WTC11 (cell line): Measurements from ENCODE around the gene POLR1G. TPM values are rescaled to one million over a fixed set of nuclear protein-coding genes. Genes with fewer than 3 reads are reported as not detected.

ENCODE experiments used
- ATAC-seq: fragments of 200-7000 bp; cut with Tn5 transposase; 2 replicates; pipeline ENCODE4 v1.10.0; 2021; ENCODE audit warnings: mild to moderate bottlenecking, moderate library complexity
- CTCF ChIA-PET: fragments of 300-600 bp; sonication (Branson Sonifier 250); formaldehyde crosslinking; loops from one replicate; lab custom pipeline; 2021; ENCODE audit warnings: antibody characterized with exemption; lab: Charles Lee
- POLR2A ChIA-PET: fragments of 350-600 bp; sonication (Branson Sonifier 250); formaldehyde crosslinking; loops from one replicate; lab custom pipeline; 2021; ENCODE audit warnings: antibody characterized with exemption; lab: Charles Lee
- DNase-seq: peaks from one replicate; pipeline ENCODE4 v3.0.0; 2021; ENCODE audit warnings: low spot score
- H3K27ac Mint-ChIP-seq: 2 replicates; pipeline ENCODE4 v1.8.0; 2021; ENCODE audit warnings: mixed read lengths
- H3K27me3 Mint-ChIP-seq: 2 replicates; pipeline ENCODE4 v1.8.0; 2021; ENCODE audit warnings: low read depth, mild to moderate bottlenecking, moderate library complexity, mixed read lengths
- H3K36me3 Mint-ChIP-seq: 2 replicates; pipeline ENCODE4 v1.8.0; 2021; ENCODE audit warnings: mixed read lengths
- H3K4me1 Mint-ChIP-seq: 2 replicates; pipeline ENCODE4 v1.8.0; 2022; ENCODE audit warnings: mixed read lengths
- H3K4me3 Mint-ChIP-seq: 2 replicates; pipeline ENCODE4 v1.8.0; 2021; ENCODE audit warnings: mild to moderate bottlenecking, moderate library complexity, mixed read lengths
- H3K9me3 Mint-ChIP-seq: 2 replicates; pipeline ENCODE4 v1.8.0; 2021; ENCODE audit warnings: mixed read lengths
- AR ChIP-seq: fragments of 250-450 bp; sonication (Bioruptor Pico); IDR thresholded peaks from 2 replicates; pipeline ENCODE4 v1.9.0; 2021; ENCODE audit warnings: mild to moderate bottlenecking
- ATF6 ChIP-seq: sonication (generic); formaldehyde crosslinking; IDR thresholded peaks from 2 replicates; pipeline ENCODE4 v1.8.1; 2023; ENCODE audit warnings: mild to moderate bottlenecking, missing genetic modification reagents
- CBFB ChIP-seq: sonication (generic); formaldehyde crosslinking; IDR thresholded peaks from 2 replicates; pipeline ENCODE4 v1.8.1; 2022; ENCODE audit warnings: mild to moderate bottlenecking, low read depth, missing genetic modification reagents
- CREM ChIP-seq: sonication (generic); formaldehyde crosslinking; IDR thresholded peaks from 2 replicates; pipeline ENCODE4 v1.8.1; 2022; ENCODE audit warnings: mild to moderate bottlenecking, missing genetic modification reagents, moderate library complexity
- CTCF ChIP-seq: fragments of 200-600 bp; IDR thresholded peaks from 2 replicates; pipeline ENCODE4 v1.8.0; 2022; ENCODE audit warnings: antibody characterized with exemption
- EMX1 ChIP-seq: fragments of 250-450 bp; sonication (Bioruptor Pico); IDR thresholded peaks from 2 replicates; pipeline ENCODE4 v1.8.0; 2021; ENCODE audit warnings: mild to moderate bottlenecking
- ESRRA ChIP-seq: sonication (generic); formaldehyde crosslinking; IDR thresholded peaks from 2 replicates; pipeline ENCODE4 v1.8.1; 2022; ENCODE audit warnings: mild to moderate bottlenecking, missing genetic modification reagents, borderline replicate concordance
- ETV6 ChIP-seq: sonication (generic); formaldehyde crosslinking; IDR thresholded peaks from 2 replicates; pipeline ENCODE4 v1.8.1; 2022; ENCODE audit warnings: mild to moderate bottlenecking, missing genetic modification reagents
- FOXP1 ChIP-seq: sonication (generic); formaldehyde crosslinking; IDR thresholded peaks from 2 replicates; pipeline ENCODE4 v1.8.0; 2022; ENCODE audit warnings: missing genetic modification reagents, mild to moderate bottlenecking, moderate library complexity, borderline replicate concordance
- FOXP4 ChIP-seq: sonication (generic); formaldehyde crosslinking; IDR thresholded peaks from 2 replicates; pipeline ENCODE4 v1.8.0; 2022; ENCODE audit warnings: mild to moderate bottlenecking, missing genetic modification reagents
- GTF2I ChIP-seq: fragments of 250-450 bp; sonication (Bioruptor Pico); conservative IDR thresholded peaks from 2 replicates; pipeline ENCODE4 v1.4.0; 2021; ENCODE audit warnings: mild to moderate bottlenecking
- JAZF1 ChIP-seq: fragments of 250-450 bp; sonication (Bioruptor Pico); IDR thresholded peaks from 2 replicates; pipeline ENCODE4 v1.9.0; 2021; ENCODE audit warnings: moderate library complexity, mild to moderate bottlenecking, inconsistent platforms
- NFATC4 ChIP-seq: fragments of 250-450 bp; sonication (Bioruptor Pico); IDR thresholded peaks from 2 replicates; pipeline ENCODE4 v1.9.0; 2021; ENCODE audit warnings: mild to moderate bottlenecking
- OVOL2 ChIP-seq: fragments of 250-450 bp; sonication (Bioruptor Pico); IDR thresholded peaks from 2 replicates; pipeline ENCODE4 v1.9.0; 2021; ENCODE audit warnings: mild to moderate bottlenecking, borderline replicate concordance
- TCF7 ChIP-seq: sonication (generic); formaldehyde crosslinking; IDR thresholded peaks from 2 replicates; pipeline ENCODE4 v1.8.0; 2022; ENCODE audit warnings: mild to moderate bottlenecking, low read depth, missing genetic modification reagents, moderate library complexity
- TP53 ChIP-seq: sonication (generic); formaldehyde crosslinking; IDR thresholded peaks from 2 replicates; pipeline ENCODE4 v1.8.1; 2023; ENCODE audit warnings: mild to moderate bottlenecking, missing genetic modification reagents
- USF1 ChIP-seq: sonication (generic); formaldehyde crosslinking; IDR thresholded peaks from 2 replicates; pipeline ENCODE4 v1.8.0; 2022; ENCODE audit warnings: mild to moderate bottlenecking, missing genetic modification reagents
- ZBTB43 ChIP-seq: sonication (generic); formaldehyde crosslinking; IDR thresholded peaks from 2 replicates; pipeline ENCODE4 v1.8.1; 2023; ENCODE audit warnings: mild to moderate bottlenecking, missing genetic modification reagents
- ZNF396 ChIP-seq: fragments of 250-450 bp; sonication (Bioruptor Pico); IDR thresholded peaks from 2 replicates; pipeline ENCODE4 v1.8.0; 2021; ENCODE audit warnings: mild to moderate bottlenecking, moderate library complexity, borderline replicate concordance
- ZNF423 ChIP-seq: fragments of 250-450 bp; sonication (Bioruptor Pico); IDR thresholded peaks from 2 replicates; pipeline ENCODE4 v2.1.2; 2022; ENCODE audit warnings: mild to moderate bottlenecking, moderate library complexity
- total RNA-seq: library from RNA; stranded (reverse); gene quantifications from 3 replicates; pipeline ENCODE4 v1.2.3, GENCODE V29; 2021
- TF ChIP-seq, protein P1 (sequence below): sonication (generic); formaldehyde crosslinking; IDR thresholded peaks from 2 replicates; pipeline ENCODE4 v1.8.0; 2023; ENCODE audit warnings: missing genetic modification reagents
- TF ChIP-seq, protein P2 (sequence below): fragments of 250-450 bp; sonication (Bioruptor Pico); IDR thresholded peaks from 2 replicates; pipeline ENCODE4 v1.9.0; 2021; ENCODE audit warnings: moderate library complexity, mild to moderate bottlenecking, inconsistent platforms, borderline replicate concordance
- TF ChIP-seq, protein P3 (sequence below): sonication (generic); formaldehyde crosslinking; IDR thresholded peaks from 2 replicates; pipeline ENCODE4 v1.8.1; 2022; ENCODE audit warnings: mild to moderate bottlenecking, moderate library complexity, missing genetic modification reagents

Gene POLR1G
- total RNA-seq, 1 experiment from 2014 or later = 38.1 TPM

GRCh38 chr19:45408830-45409556 is 2.5 kb downstream of the POLR1G start (continued):
- no peak for TF ChIP-seq TCF7 (CRISPR knock-in tag)
- no peak for TF ChIP-seq EMX1
- TF ChIP-seq, protein P1, sequence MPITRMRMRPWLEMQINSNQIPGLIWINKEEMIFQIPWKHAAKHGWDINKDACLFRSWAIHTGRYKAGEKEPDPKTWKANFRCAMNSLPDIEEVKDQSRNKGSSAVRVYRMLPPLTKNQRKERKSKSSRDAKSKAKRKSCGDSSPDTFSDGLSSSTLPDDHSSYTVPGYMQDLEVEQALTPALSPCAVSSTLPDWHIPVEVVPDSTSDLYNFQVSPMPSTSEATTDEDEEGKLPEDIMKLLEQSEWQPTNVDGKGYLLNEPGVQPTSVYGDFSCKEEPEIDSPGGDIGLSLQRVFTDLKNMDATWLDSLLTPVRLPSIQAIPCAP = no peak
- TF ChIP-seq TP53 (CRISPR knock-in tag) = no peak

- Mint-ChIP-seq H3K27ac (no peak overlapping the region), H3K27me3 (no peaks in the 10 kb centered on the region), H3K36me3 (peaks cover 34% of the 10 kb centered on the region), H3K9me3 (no peaks in the 10 kb centered on the region), H3K4me1 (peaks cover 5% of the 10 kb centered on the region; the same call in 1 of the 2 replicates), H3K4me3 (no peak overlapping the region)
- ChIA-PET POLR2A (interaction anchor here (0.7 kb wide), 1 partner anchor 348 kb away, joined by 4 read pairs; no protein-coding TSS in a partner anchor), CTCF (interaction anchor here (0.8 kb wide), 1 partner anchor 19 kb away, joined by 4 read pairs; no protein-coding TSS in a partner anchor)
- no peak for ATAC-seq
- DNase-seq = no peak
- TF ChIP-seq AR (CRISPR knock-in tag) (no peak), TCF7 (CRISPR knock-in tag) (no peak), GTF2I (CRISPR knock-in tag) (no peak), FOXP4 (CRISPR knock-in tag) (no peak), FOXP1 (CRISPR knock-in tag) (no peak), OVOL2 (no peak), CTCF (no peak), ATF6 (CRISPR knock-in tag) (no peak), ETV6 (CRISPR knock-in tag) (no peak), ESRRA (no peak), ZNF423 (CRISPR knock-in tag) (no peak), CBFB (CRISPR knock-in tag) (no peak), CREM (CRISPR knock-in tag) (no peak), JAZF1 (CRISPR knock-in tag) (no peak), ZBTB43 (CRISPR knock-in tag) (no peak), ZNF396 (no peak), USF1 (CRISPR knock-in tag) (no peak), NFATC4 (CRISPR knock-in tag) (no peak)
- TF ChIP-seq, protein P2, sequence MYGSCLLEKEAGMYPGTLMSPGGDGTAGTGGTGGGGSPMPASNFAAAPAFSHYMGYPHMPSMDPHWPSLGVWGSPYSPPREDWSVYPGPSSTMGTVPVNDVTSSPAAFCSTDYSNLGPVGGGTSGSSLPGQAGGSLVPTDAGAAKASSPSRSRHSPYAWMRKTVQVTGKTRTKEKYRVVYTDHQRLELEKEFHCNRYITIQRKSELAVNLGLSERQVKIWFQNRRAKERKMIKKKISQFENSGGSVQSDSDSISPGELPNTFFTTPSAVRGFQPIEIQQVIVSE (CRISPR knock-in tag) = no peak
- TF ChIP-seq, protein P3, sequence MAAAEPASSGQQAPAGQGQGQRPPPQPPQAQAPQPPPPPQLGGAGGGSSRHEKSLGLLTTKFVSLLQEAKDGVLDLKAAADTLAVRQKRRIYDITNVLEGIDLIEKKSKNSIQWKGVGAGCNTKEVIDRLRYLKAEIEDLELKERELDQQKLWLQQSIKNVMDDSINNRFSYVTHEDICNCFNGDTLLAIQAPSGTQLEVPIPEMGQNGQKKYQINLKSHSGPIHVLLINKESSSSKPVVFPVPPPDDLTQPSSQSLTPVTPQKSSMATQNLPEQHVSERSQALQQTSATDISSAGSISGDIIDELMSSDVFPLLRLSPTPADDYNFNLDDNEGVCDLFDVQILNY = no peak
Observed at GRCh38 chr19:45409557-45409920, 3.1 kb downstream of the POLR1G start.
